BE2C (cell line): ENCODE data around the gene DIPK1B.

Source experiments
- DNase-seq: peaks from one replicate; pipeline ENCODE4 v3.0.0-alpha.2; 2020
- H3K27me3 ChIP-seq: fragments of 250-450 bp; sonication (Bioruptor Pico); 2 replicates; pipeline ENCODE4 v1.5.1; 2020; ENCODE audit warnings: mild to moderate bottlenecking
- H3K36me3 ChIP-seq: fragments of 250-450 bp; sonication (Bioruptor Pico); 2 replicates; pipeline ENCODE4 v1.5.1; 2020; ENCODE audit warnings: mild to moderate bottlenecking
- H3K4me1 ChIP-seq: fragments of 250-450 bp; sonication (Bioruptor Pico); 2 replicates; pipeline ENCODE4 v1.5.1; 2020
- H3K4me3 ChIP-seq: 2 replicates; pipeline ENCODE4 v1.5.1; 2011; ENCODE audit warnings: low read depth, low read length
- H3K9me3 ChIP-seq: fragments of 250-450 bp; sonication (Bioruptor Pico); 2 replicates; pipeline ENCODE4 v1.5.1; 2020
- CTCF ChIP-seq: IDR thresholded peaks from 2 replicates; pipeline ENCODE4 v1.5.1; 2012; ENCODE audit warnings: mild to moderate bottlenecking, low read depth, low read length

DIPK1B gene

GRCh38 chr9:136740971-136741882 lies 28.9 kb downstream of the DIPK1B start:
- no peak overlapping the region for H3K4me3 ChIP-seq
- DNase-seq, result no peak
- H3K4me1 ChIP-seq, result peaks cover 7% of the 10 kb centered on the region; the same call in 1 of the 2 replicates
- no peaks in the 10 kb centered on the region for H3K36me3 ChIP-seq
- H3K27me3 ChIP-seq, result no peaks in the 10 kb centered on the region
- no peak for TF ChIP-seq CTCF
- H3K9me3 ChIP-seq, result no peaks in the 10 kb centered on the region

- no peak for TF ChIP-seq CTCF
- H3K36me3 ChIP-seq, result no peaks in the 10 kb centered on the region
- H3K4me3 ChIP-seq, result no peak overlapping the region
- no peaks in the 10 kb centered on the region for H3K27me3 ChIP-seq
- no peaks in the 10 kb centered on the region for H3K9me3 ChIP-seq
- peaks cover 7% of the 10 kb centered on the region; the same call in 1 of the 2 replicates for H3K4me1 ChIP-seq
- no peak for DNase-seq
Observed at GRCh38 chr9:136741883-136742571, 29.7 kb downstream of the DIPK1B start.

GRCh38 chr9:136742591-136743391 lies 30.4 kb downstream of the DIPK1B start, which contains the start of gene LCN10:
Gene LCN10, minus strand, starts transcription at chr9:136742940. Its CDS starts 37 bp downstream, at chr9:136742903.
- Histone ChIP-seq H3K4me1 (peaks cover 7% of the 10 kb centered on the region; the same call in 1 of the 2 replicates), H3K36me3 (no peaks in the 10 kb centered on the region), H3K9me3 (no peaks in the 10 kb centered on the region), H3K4me3 (no peak within 1 kb of the TSS), H3K27me3 (no peaks in the 10 kb centered on the region)
- no peak for DNase-seq
- peak; percentile 9; the same call in 1 of the 2 replicates for TF ChIP-seq CTCF

- Histone ChIP-seq H3K4me3 (no peak overlapping the region), H3K27me3 (no peaks in the 10 kb centered on the region), H3K9me3 (no peaks in the 10 kb centered on the region), H3K36me3 (no peaks in the 10 kb centered on the region), H3K4me1 (peaks cover 7% of the 10 kb centered on the region; the same call in 1 of the 2 replicates)
- TF ChIP-seq CTCF, result no peak
- no peak for DNase-seq
Observed at GRCh38 chr9:136743639-136744211, 31.4 kb downstream of the DIPK1B start.

GRCh38 chr9:136744773-136745172 lies 32.4 kb downstream of the DIPK1B start:
- H3K4me3 ChIP-seq, result no peak overlapping the region
- H3K9me3 ChIP-seq, result no peaks in the 10 kb centered on the region
- DNase-seq, result no peak
- H3K27me3 ChIP-seq, result no peaks in the 10 kb centered on the region
- no peaks in the 10 kb centered on the region for H3K36me3 ChIP-seq
- H3K4me1 ChIP-seq, result peaks cover 7% of the 10 kb centered on the region; the same call in 1 of the 2 replicates
- TF ChIP-seq CTCF, result no peak
